HepG2 (cell line): ENCODE measurements around the gene PLA2G12A. TPM values are rescaled to one million over a fixed set of nuclear protein-coding genes. Genes with fewer than 3 reads are reported as not detected.

ENCODE experiments used
- ATAC-seq: fragments of 200-7000 bp; cut with Tn5 transposase; 3 replicates; pipeline ENCODE4 v1.9.1; 2020; ENCODE audit warnings: mild to moderate bottlenecking, moderate library complexity
- BruUV-seq: library from RNA; stranded (reverse); fragments of 400-500 nt; replicated peaks from 2 replicates; lab custom pipeline; 2021; lab: Mats Ljungman, UMichigan
- CTCF ChIA-PET: fragments of 300-600 bp; formaldehyde crosslinking; extraction: SDS; loops from one replicate; lab custom pipeline; 2021; ENCODE audit warnings: low total read pairs, inconsistent platforms, low intra/inter-chr PET ratio; lab: Yijun Ruan, JAX
- POLR2A ChIA-PET: fragments of 350-600 bp; sonication (Branson Sonifier 250); formaldehyde crosslinking; loops from one replicate; lab custom pipeline; 2020; ENCODE audit warnings: antibody characterized with exemption, inconsistent platforms; lab: Yijun Ruan, JAX
- DNase-seq: peaks from one replicate; pipeline ENCODE4 v3.0.0-alpha.2; 2015; ENCODE audit warnings: low spot score
- FAIRE-seq: peaks from 3 replicates; lab custom pipeline; 2011; peaks lifted over from hg19 to GRCh38; lab: Jason Lieb, UNC
- H2AFZ ChIP-seq: one replicate; pipeline ENCODE4 v1.6.1; 2011; ENCODE audit warnings: low read length, inconsistent platforms
- H3K27ac ChIP-seq: fragments of 300-600 bp; 3 replicates; pipeline ENCODE4 v1.8.0; 2011; ENCODE audit warnings: mixed run types, mild to moderate bottlenecking, mixed read lengths, low read length, inconsistent platforms; ENCODE audit not compliant: insufficient read depth; ENCODE audit errors: extremely low read length
- H3K27me3 ChIP-seq, 2 experiments: fragments of 200-600 bp in 1 of 2; 2 replicates in 1 of 2; 3 replicates in 1 of 2; pipeline versions ENCODE4 v1.6.0 to v1.8.0; 2011; ENCODE audit warnings: low read length in 2 of 2, mild to moderate bottlenecking in 2 of 2, moderate library complexity in 2 of 2, inconsistent platforms in 1 of 2; ENCODE audit not compliant: insufficient read depth in 2 of 2, control insufficient read depth in 1 of 2
- H3K36me3 ChIP-seq, 2 experiments: fragments of 200-600 bp in 1 of 2; replicated peaks in 1 of 2; 2 replicates in 1 of 2; 3 replicates in 1 of 2; pipeline versions ENCODE4 v1.5.1 to v1.8.0; 2011; ENCODE audit warnings: low read length in 2 of 2, inconsistent platforms in 1 of 2; ENCODE audit not compliant: insufficient read depth in 2 of 2, control insufficient read depth in 1 of 2
- H3K4me1 ChIP-seq: 2 replicates; pipeline ENCODE4 v1.5.1; 2012; ENCODE audit warnings: low read length, inconsistent platforms; ENCODE audit not compliant: insufficient read depth
- H3K4me2 ChIP-seq: 2 replicates; pipeline ENCODE4 v1.6.0; 2011; ENCODE audit warnings: low read depth, low read length, inconsistent platforms
- H3K4me3 ChIP-seq, 3 experiments: fragments of 200-600 bp in 1 of 3; sonication (generic), shearing (Covaris generic) in 1 of 3; replicated peaks in 1 of 3; 2 replicates each; pipeline ENCODE4 v1.5.1; 2011 to 2016; ENCODE audit warnings: low read length in 3 of 3, inconsistent platforms in 2 of 3, low read depth in 2 of 3, mild to moderate bottlenecking in 2 of 3, control low read depth in 1 of 3, mixed read lengths in 1 of 3; ENCODE audit not compliant: insufficient read depth in 1 of 3
- H3K79me2 ChIP-seq: one replicate; pipeline ENCODE4 v1.6.1; 2011; ENCODE audit warnings: low read length, inconsistent platforms; ENCODE audit not compliant: insufficient read depth
- H3K9ac ChIP-seq: 2 replicates; pipeline ENCODE4 v1.6.0; 2011; ENCODE audit warnings: mild to moderate bottlenecking, low read depth, low read length, inconsistent platforms; ENCODE audit not compliant: insufficient read depth
- H3K9me3 ChIP-seq: 2 replicates; pipeline ENCODE4 v1.5.1; 2012; ENCODE audit warnings: mild to moderate bottlenecking, low read length
- H4K20me1 ChIP-seq: 2 replicates; pipeline ENCODE4 v1.6.0; 2011; ENCODE audit warnings: inconsistent platforms, mild to moderate bottlenecking, low read length, moderate library complexity; ENCODE audit not compliant: insufficient read depth
- MTA3 ChIP-seq: sonication (generic); formaldehyde crosslinking; IDR thresholded peaks from 2 replicates; pipeline ENCODE4 v1.4.0; 2020; ENCODE audit warnings: missing genetic modification reagents
- PITX1 ChIP-seq: sonication (generic); formaldehyde crosslinking; IDR thresholded peaks from 2 replicates; pipeline ENCODE4 v1.5.1; 2020; ENCODE audit warnings: mild to moderate bottlenecking, missing genetic modification reagents
- PLRG1 ChIP-seq: fragments of 450-650 bp; conservative IDR thresholded peaks from 2 replicates; pipeline ENCODE4 v1.6.1; 2016
- SP4 ChIP-seq: sonication (generic); formaldehyde crosslinking; IDR thresholded peaks from 2 replicates; pipeline ENCODE4 v1.8.1; 2023; ENCODE audit warnings: mild to moderate bottlenecking, missing genetic modification reagents
- ZNF263 ChIP-seq: sonication (generic); formaldehyde crosslinking; IDR thresholded peaks from 2 replicates; pipeline ENCODE4 v1.4.0; 2020; ENCODE audit warnings: missing genetic modification reagents
- ZNF282 ChIP-seq: fragments of 450-650 bp; IDR thresholded peaks from 2 replicates; pipeline ENCODE4 v1.6.1; 2018; ENCODE audit not compliant: partially characterized antibody
- ZNF337 ChIP-seq: sonication (generic); formaldehyde crosslinking; IDR thresholded peaks from 2 replicates; pipeline ENCODE4 v1.5.1; 2020; ENCODE audit warnings: missing genetic modification reagents, low read depth, mild to moderate bottlenecking, borderline replicate concordance
- ZNF672 ChIP-seq: sonication (generic); formaldehyde crosslinking; IDR thresholded peaks from 2 replicates; pipeline ENCODE4 v1.8.1; 2022; ENCODE audit warnings: missing genetic modification reagents
- ZNF678 ChIP-seq: sonication (generic); formaldehyde crosslinking; IDR thresholded peaks from 2 replicates; pipeline ENCODE4 v1.4.0; 2020; ENCODE audit warnings: mild to moderate bottlenecking, missing genetic modification reagents
- ZNF7 ChIP-seq: IDR thresholded peaks from 2 replicates; pipeline ENCODE4 v1.6.1; 2016; ENCODE audit warnings: missing biosample characterization, missing genetic modification reagents
- WGBS: methylation state at CpG from one replicate; pipeline ENCODE4 v1.1.6; 2017; ENCODE audit warnings: low lambda C conversion rate; 5-methylcytosine and 5-hydroxymethylcytosine counted together
- in situ Hi-C: cut with HindIII; loops from 2 replicates; pipeline ENCODE4 v1.10.0; 2017; ENCODE audit warnings: low pct_unique_long_range_greater_than_20kb; ENCODE audit not compliant: extremely low pct_ligation_motif_present
- intact Hi-C: fragments of 100-400 bp; cut with micrococcal nuclease; formaldehyde crosslinking; loops from one replicate; pipeline ENCODE4 v1.10.0; 2022; ENCODE audit not compliant: unreplicated experiment
- polyA plus RNA-seq, 8 experiments: library from polyadenylated mRNA; depleted of rRNA in 3 of 8; stranded (reverse) in 7 of 8; unstranded in 1 of 8; fragments of >200 nt; fragmentation: Illumina TruSeq in 4 of 8; extraction: Trizol in 4 of 8; gene quantifications; 2 replicates each; pipeline versions ENCODE4 v1.2.1 to v1.2.3, GENCODE V29; 2011 to 2016; ENCODE audit warnings: low read depth in 4 of 8, missing spikeins in 1 of 8, mixed read lengths in 1 of 8; ENCODE audit not compliant: insufficient read depth in 1 of 8
- total RNA-seq, 5 experiments: library from RNA; depleted of rRNA; stranded (reverse); fragments of >200 nt; fragmentation: Illumina TruSeq; extraction: Trizol; gene quantifications; 2 replicates each; pipeline ENCODE4 v1.2.3, GENCODE V29; 2016; ENCODE audit warnings: low read depth in 1 of 5
- TF ChIP-seq, protein P1 (sequence below): sonication (generic); formaldehyde crosslinking; IDR thresholded peaks from 2 replicates; pipeline ENCODE4 v1.8.0; 2022; ENCODE audit warnings: missing genetic modification reagents, mild to moderate bottlenecking, inconsistent platforms, borderline replicate concordance
- TF ChIP-seq, protein P2 (sequence below): sonication (generic); formaldehyde crosslinking; IDR thresholded peaks from 2 replicates; pipeline ENCODE4 v1.4.0; 2020; ENCODE audit warnings: missing genetic modification reagents, borderline replicate concordance

PLA2G12A gene
- total and polyA plus RNA-seq, 2 of the 13 experiments (the other 11 are each of a cell fraction or from before 2014, with no cell fraction given), result 61.2 to 64.0 TPM

DNA sequence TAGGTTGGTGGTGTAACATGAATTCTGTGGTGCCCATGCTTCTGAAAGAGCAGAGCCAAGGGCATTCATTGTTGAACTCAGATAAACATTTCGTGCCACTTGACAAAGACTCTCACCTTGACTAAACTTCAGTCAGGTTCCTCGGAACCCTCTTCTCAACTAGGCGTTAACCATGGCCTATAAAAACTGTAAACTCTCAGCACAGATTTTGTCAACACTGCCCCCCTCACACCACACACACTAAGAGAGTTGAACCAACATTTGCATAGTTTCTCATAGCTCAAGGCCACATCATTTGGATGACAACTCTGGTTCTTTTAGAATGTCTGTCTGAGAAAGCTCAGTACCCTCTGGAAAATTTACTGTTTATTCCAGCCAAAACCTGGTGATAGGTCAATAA is 54.7 kb downstream of the PLA2G12A start:
- in situ Hi-C loops (no loop called here), intact Hi-C loops (no loop called here)
- no peaks in the 10 kb centered on the region for H3K36me3 ChIP-seq
- no peaks in the 10 kb centered on the region for H3K9me3 ChIP-seq
- no peaks in the 10 kb centered on the region for H4K20me1 ChIP-seq
- DNase-seq (no peak), FAIRE-seq (no peak), ATAC-seq (no peak)
- no peaks in the 10 kb centered on the region for H3K79me2 ChIP-seq
- H3K4me1 ChIP-seq, result peaks cover 6% of the 10 kb centered on the region; the same call in 1 of the 2 replicates
- no peak overlapping the region for H3K4me2 ChIP-seq
- H2AFZ ChIP-seq, result no peak overlapping the region
- BruUV-seq, result no TSS peak
- ChIA-PET POLR2A (no interaction called here), CTCF (no interaction called here)
- H3K27ac ChIP-seq, result no peak overlapping the region
- TF ChIP-seq ZNF282, result no peak
- TF ChIP-seq, protein P1, sequence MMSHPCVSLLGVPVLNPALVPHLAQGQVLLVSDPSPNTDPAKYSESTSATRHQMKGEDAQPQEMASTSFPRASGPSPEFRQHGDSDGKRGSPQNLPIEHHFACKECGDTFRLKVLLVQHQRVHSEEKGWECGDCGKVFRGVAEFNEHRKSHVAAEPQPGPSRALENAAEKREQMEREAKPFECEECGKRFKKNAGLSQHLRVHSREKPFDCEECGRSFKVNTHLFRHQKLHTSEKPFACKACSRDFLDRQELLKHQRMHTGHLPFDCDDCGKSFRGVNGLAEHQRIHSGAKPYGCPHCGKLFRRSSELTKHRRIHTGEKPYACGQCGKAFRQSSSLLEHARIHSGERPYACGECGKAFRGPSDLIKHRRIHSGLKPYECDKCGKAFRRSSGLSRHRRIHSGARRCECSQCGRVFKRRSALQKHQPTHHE (CRISPR knock-in tag), result no peak
- TF ChIP-seq PITX1 (CRISPR knock-in tag), result no peak
- TF ChIP-seq ZNF672 (CRISPR knock-in tag), result no peak
- TF ChIP-seq SP4 (CRISPR knock-in tag), result no peak
- no peak for TF ChIP-seq ZNF7
- TF ChIP-seq ZNF337 (CRISPR knock-in tag), result no peak
- TF ChIP-seq PLRG1, result no peak
- no peak for TF ChIP-seq ZNF263 (CRISPR knock-in tag)
- WGBS, result no CpG with 5 or more reads among the region's 3 CpGs
- no peak overlapping the region for H3K9ac ChIP-seq
- no peak overlapping the region for H3K4me3 ChIP-seq
- no peaks in the 10 kb centered on the region for H3K27me3 ChIP-seq

DNA sequence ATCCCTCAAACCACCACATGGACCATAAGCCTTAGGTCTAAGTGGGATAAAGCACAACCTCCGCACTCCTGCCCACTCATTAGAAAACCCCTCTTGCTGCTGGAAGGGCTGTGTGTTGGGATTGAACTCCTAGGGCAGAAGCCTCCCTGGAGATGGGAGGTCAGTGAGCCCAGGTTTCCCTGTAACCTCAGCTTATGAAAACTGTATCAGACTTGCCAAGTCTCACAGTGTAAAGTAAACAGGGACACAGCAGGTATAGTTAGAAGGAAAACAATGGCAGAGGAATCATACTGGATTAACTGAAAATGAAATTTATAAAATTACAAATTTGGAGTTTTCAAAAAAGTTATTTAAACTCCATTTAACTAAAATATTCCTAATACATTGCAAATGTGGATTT is 56.6 kb downstream of the PLA2G12A start:
- H3K36me3 ChIP-seq, result no peaks in the 10 kb centered on the region
- BruUV-seq, result no TSS peak
- WGBS, result 29% methylated on average over 1 of the region's 1 CpG
- H2AFZ ChIP-seq, result no peak overlapping the region
- intact Hi-C loops (no loop called here), in situ Hi-C loops (no loop called here)
- no peak overlapping the region for H3K27ac ChIP-seq
- no peak overlapping the region for H3K4me2 ChIP-seq
- no peaks in the 10 kb centered on the region for H3K9me3 ChIP-seq
- ChIA-PET CTCF (no interaction called here), POLR2A (no interaction called here)
- ATAC-seq, result no peak
- H4K20me1 ChIP-seq, result no peaks in the 10 kb centered on the region
- peaks cover 6% of the 10 kb centered on the region; the same call in 1 of the 2 replicates for H3K4me1 ChIP-seq
- no peak overlapping the region for H3K4me3 ChIP-seq
- H3K79me2 ChIP-seq, result no peaks in the 10 kb centered on the region
- DNase-seq, result no peak
- no peak for FAIRE-seq
- H3K9ac ChIP-seq, result no peak overlapping the region
- H3K27me3 ChIP-seq, result no peaks in the 10 kb centered on the region
- TF ChIP-seq ZNF678 (no peak), MTA3 (CRISPR knock-in tag) (no peak)
- TF ChIP-seq, protein P2, sequence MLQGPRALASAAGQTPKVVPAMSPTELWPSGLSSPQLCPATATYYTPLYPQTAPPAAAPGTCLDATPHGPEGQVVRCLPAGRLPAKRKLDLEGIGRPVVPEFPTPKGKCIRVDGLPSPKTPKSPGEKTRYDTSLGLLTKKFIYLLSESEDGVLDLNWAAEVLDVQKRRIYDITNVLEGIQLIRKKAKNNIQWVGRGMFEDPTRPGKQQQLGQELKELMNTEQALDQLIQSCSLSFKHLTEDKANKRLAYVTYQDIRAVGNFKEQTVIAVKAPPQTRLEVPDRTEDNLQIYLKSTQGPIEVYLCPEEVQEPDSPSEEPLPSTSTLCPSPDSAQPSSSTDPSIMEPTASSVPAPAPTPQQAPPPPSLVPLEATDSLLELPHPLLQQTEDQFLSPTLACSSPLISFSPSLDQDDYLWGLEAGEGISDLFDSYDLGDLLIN (CRISPR knock-in tag), result no peak
